Measurements from ENCODE around the gene LRP1B.

- TF ChIP-seq CTCF (IDR thresholded peaks at IDR 0.05) (no peak), POLR2A (IDR thresholded peaks at IDR 0.05) (no peak)
Measured at GRCh38 chr2:141195087-141195486, 935.7 kb downstream of the LRP1B start.
